ENCODE results near the gene PCDHB10.

GRCh38 chr5:141150224-141150992 lies 41.7 kb upstream of the PCDHB10 start:
- TF ChIP-seq CTCF (conservative IDR thresholded peaks at IDR 0.05) = no peak
- no peak for TF ChIP-seq EZH2 (IDR thresholded peaks at IDR 0.05; ENCODE audit: low read depth)

Data from PC-9 (cell line).